ENCODE measurements around the gene CAMK1. TPM values are rescaled to one million over a fixed set of nuclear protein-coding genes. Genes with fewer than 3 reads are reported as not detected.
A peak's percentile ranks its signal among the peaks of the same experiment; 100 is the strongest.

CAMK1 gene
- polyA plus RNA-seq (2013, experiment 1 of 2), result 14.9 TPM
- polyA plus RNA-seq (2013, experiment 2 of 2), result 11.6 TPM

GRCh38 chr3:9769426-9770275, at the start of gene CAMK1:
Gene CAMK1, minus strand, starts transcription at chr3:9769947. Its CDS starts 2,198 bp downstream, at chr3:9767749.
- Histone ChIP-seq H3K27ac (ENCODE audit: low read depth, low read length, severe bottlenecking) (no peak within 1 kb of the TSS), H3K4me3 (ENCODE audit: extremely low read depth, insufficient read depth, low read length, poor library complexity, severe bottlenecking) (peak within 1 kb of the TSS; percentile 43), H3K36me3 (ENCODE audit: control insufficient read depth, insufficient read depth, low read length) (no peaks in the 10 kb centered on the region), H3K4me1 (ENCODE audit: control insufficient read depth, insufficient read depth, low read length, poor library complexity, severe bottlenecking) (peaks cover 5% of the 10 kb centered on the region), H3K9me3 (ENCODE audit: control insufficient read depth, low read length) (no peaks in the 10 kb centered on the region)
- 11 to 22% methylated on average over 31 to 47 of the region's 49 CpGs for WGBS, 2 experiments (ENCODE audit: insufficient coverage in 2 of 2)

DNA sequence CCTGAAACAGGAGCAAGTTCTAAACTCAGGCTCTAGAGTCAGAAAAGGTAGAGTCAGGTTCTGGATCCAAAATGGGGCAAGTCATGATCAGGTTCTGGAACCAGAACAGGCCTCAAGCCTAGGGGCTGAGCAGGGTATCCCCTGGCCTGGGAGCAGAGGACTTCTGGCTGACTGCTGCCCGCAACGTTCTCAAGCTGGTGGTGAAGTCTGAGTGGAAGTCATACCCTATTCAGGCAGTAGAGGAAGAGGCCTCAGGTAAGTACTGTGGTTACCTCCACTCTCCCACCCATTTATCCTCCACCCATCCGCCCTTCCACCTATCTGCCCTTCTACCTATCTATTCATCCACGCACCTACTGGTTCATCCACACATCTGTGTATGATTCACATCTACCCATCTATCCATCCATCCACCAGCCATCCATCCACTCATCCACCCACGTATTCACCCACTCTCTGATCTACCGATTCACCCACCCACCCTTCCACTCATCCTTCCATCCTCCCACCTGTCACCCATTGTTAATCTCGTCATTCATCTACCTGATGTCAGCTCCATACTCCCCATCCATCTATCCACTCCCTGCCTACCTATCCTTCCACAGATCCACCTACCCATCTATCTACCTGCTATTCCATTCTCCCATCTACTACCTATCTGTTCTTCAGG, 49.1 kb upstream of the CAMK1 start:
- 94 to 95% methylated on average over 4 of the region's 7 CpGs for WGBS, 2 experiments (ENCODE audit: insufficient coverage in 2 of 2)

DNA sequence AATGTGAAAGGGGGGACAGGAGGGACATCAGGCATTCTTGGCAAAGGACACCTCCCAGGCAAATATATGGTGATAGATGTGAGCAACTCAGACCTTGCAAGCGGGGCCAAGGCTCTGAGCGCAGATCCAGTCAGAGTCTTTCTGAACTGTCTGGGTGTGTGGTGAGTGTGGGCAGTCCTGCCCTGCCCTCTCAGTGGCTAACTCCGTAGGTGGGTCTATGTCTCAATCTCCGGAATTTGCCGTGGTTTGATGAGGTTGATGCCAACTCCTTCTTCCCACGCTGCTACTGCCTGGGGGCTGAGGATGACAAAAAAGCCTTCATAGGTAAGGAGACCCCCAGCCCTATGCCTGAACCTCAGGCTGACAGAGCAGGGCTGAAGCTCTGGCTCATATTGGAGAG, 47.7 kb upstream of the CAMK1 start:
- 88 to 90% methylated on average over 6 of the region's 6 CpGs for WGBS, 2 experiments (ENCODE audit: insufficient coverage in 2 of 2)
- Histone ChIP-seq H3K36me3 (ENCODE audit: control insufficient read depth, insufficient read depth, low read length) (peaks cover 6% of the 10 kb centered on the region), H3K4me1 (ENCODE audit: control insufficient read depth, insufficient read depth, low read length, poor library complexity, severe bottlenecking) (no peaks in the 10 kb centered on the region), H3K9me3 (ENCODE audit: control insufficient read depth, low read length) (no peaks in the 10 kb centered on the region), H3K4me3 (ENCODE audit: extremely low read depth, insufficient read depth, low read length, poor library complexity, severe bottlenecking) (no peak overlapping the region), H3K27ac (ENCODE audit: low read depth, low read length, severe bottlenecking) (no peak overlapping the region)

More for the DNA sequence above, 49.1 kb upstream of the CAMK1 start:
- no peak overlapping the region for H3K27ac ChIP-seq (ENCODE audit: low read depth, low read length, severe bottlenecking)
- no peaks in the 10 kb centered on the region for H3K9me3 ChIP-seq (ENCODE audit: control insufficient read depth, low read length)
- no peaks in the 10 kb centered on the region for H3K4me1 ChIP-seq (ENCODE audit: control insufficient read depth, insufficient read depth, low read length, poor library complexity, severe bottlenecking)
- H3K36me3 ChIP-seq (ENCODE audit: control insufficient read depth, insufficient read depth, low read length), result no peaks in the 10 kb centered on the region
- no peak overlapping the region for H3K4me3 ChIP-seq (ENCODE audit: extremely low read depth, insufficient read depth, low read length, poor library complexity, severe bottlenecking)

DNA sequence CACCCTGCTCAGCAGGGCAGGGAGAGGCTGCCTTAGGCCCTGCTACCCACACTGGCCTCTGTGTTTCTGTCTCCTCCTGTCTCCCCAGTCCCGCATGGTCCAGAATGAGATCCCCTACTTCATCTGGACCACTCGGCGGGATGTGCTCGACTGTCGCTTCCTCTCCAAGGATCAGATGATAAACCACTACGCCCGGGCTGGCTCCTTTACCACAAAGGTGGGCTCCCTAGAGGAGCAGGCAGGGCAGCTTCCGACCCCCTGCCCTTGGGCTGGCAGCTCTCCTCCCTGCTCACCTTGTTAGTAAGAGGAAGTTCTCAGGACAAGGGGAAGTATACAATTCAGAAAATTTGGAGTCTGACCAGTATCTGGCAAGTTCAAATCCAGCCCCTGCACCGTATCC, 46.2 kb upstream of the CAMK1 start:
- WGBS, 2 experiments (ENCODE audit: insufficient coverage in 2 of 2), result 83 to 95% methylated on average over 1 to 9 of the region's 9 CpGs
- Histone ChIP-seq H3K36me3 (ENCODE audit: control insufficient read depth, insufficient read depth, low read length) (peaks cover 6% of the 10 kb centered on the region), H3K9me3 (ENCODE audit: control insufficient read depth, low read length) (no peaks in the 10 kb centered on the region), H3K4me1 (ENCODE audit: control insufficient read depth, insufficient read depth, low read length, poor library complexity, severe bottlenecking) (no peaks in the 10 kb centered on the region), H3K27ac (ENCODE audit: low read depth, low read length, severe bottlenecking) (no peak overlapping the region), H3K4me3 (ENCODE audit: extremely low read depth, insufficient read depth, low read length, poor library complexity, severe bottlenecking) (no peak overlapping the region)

DNA sequence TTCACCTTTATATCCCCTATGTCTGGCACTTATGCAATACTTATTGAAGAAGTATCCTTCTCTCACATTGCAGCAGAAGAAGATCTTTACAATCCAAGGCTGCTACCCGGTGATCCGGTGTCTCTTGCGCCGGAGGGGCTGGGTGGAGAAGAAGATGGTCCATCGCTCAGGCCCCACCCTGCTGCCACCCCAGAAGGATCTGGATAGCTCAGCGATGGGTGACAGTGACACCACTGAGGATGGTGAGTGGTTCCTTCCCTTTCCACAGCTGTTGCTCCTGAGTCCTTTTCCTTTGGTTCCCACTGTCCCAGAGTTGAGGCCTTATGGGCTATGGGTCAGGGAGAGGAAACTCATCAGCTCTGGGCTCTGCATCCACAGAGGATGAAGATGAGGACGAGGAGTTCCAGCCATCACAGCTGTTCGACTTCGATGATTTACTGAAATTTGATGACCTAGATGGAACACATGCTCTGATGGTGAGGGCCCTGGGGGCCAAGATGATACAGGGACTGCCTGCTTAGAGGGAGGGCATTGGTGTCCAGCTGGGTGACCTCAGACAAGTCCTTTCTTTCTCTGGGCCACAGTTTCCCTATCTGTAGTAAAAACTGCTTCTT, 43.2 kb upstream of the CAMK1 start:
- Histone ChIP-seq H3K4me1 (ENCODE audit: control insufficient read depth, insufficient read depth, low read length, poor library complexity, severe bottlenecking) (peaks cover 9% of the 10 kb centered on the region), H3K36me3 (ENCODE audit: control insufficient read depth, insufficient read depth, low read length) (peaks cover 12% of the 10 kb centered on the region), H3K9me3 (ENCODE audit: control insufficient read depth, low read length) (no peaks in the 10 kb centered on the region), H3K4me3 (ENCODE audit: extremely low read depth, insufficient read depth, low read length, poor library complexity, severe bottlenecking) (no peak overlapping the region), H3K27ac (ENCODE audit: low read depth, low read length, severe bottlenecking) (no peak overlapping the region)
- 93 to 94% methylated on average over 7 to 9 of the region's 9 CpGs for WGBS, 2 experiments (ENCODE audit: insufficient coverage in 2 of 2)

GRCh38 chr3:9810846-9811245, 41.1 kb upstream of the CAMK1 start:
- Histone ChIP-seq H3K36me3 (ENCODE audit: control insufficient read depth, insufficient read depth, low read length) (peaks cover 31% of the 10 kb centered on the region), H3K27ac (ENCODE audit: low read depth, low read length, severe bottlenecking) (no peak overlapping the region), H3K9me3 (ENCODE audit: control insufficient read depth, low read length) (no peaks in the 10 kb centered on the region), H3K4me1 (ENCODE audit: control insufficient read depth, insufficient read depth, low read length, poor library complexity, severe bottlenecking) (peaks cover 11% of the 10 kb centered on the region), H3K4me3 (ENCODE audit: extremely low read depth, insufficient read depth, low read length, poor library complexity, severe bottlenecking) (no peak overlapping the region)
- 88% methylated on average over 7 to 10 of the region's 10 CpGs for WGBS, 2 experiments (ENCODE audit: insufficient coverage in 2 of 2)

- WGBS, 2 experiments (ENCODE audit: insufficient coverage in 2 of 2), result 15 to 33% methylated on average over 11 to 12 of the region's 18 CpGs
- Histone ChIP-seq H3K27ac (ENCODE audit: low read depth, low read length, severe bottlenecking) (no peak overlapping the region), H3K9me3 (ENCODE audit: control insufficient read depth, low read length) (no peaks in the 10 kb centered on the region), H3K36me3 (ENCODE audit: control insufficient read depth, insufficient read depth, low read length) (peaks cover 35% of the 10 kb centered on the region), H3K4me1 (ENCODE audit: control insufficient read depth, insufficient read depth, low read length, poor library complexity, severe bottlenecking) (peaks cover 11% of the 10 kb centered on the region), H3K4me3 (ENCODE audit: extremely low read depth, insufficient read depth, low read length, poor library complexity, severe bottlenecking) (peak overlapping the region; percentile 47)
Measured at GRCh38 chr3:9810433-9810770, 40.7 kb upstream of the CAMK1 start.

GRCh38 chr3:9809615-9810432, 40.1 kb upstream of the CAMK1 start, which contains the start of gene TTLL3:
Gene TTLL3, plus strand, starts transcription at chr3:9810262. Its CDS starts 400 bp downstream, at chr3:9810662.
- Histone ChIP-seq H3K9me3 (ENCODE audit: control insufficient read depth, low read length) (no peaks in the 10 kb centered on the region), H3K36me3 (ENCODE audit: control insufficient read depth, insufficient read depth, low read length) (peaks cover 41% of the 10 kb centered on the region), H3K27ac (ENCODE audit: low read depth, low read length, severe bottlenecking) (peak within 1 kb of the TSS; percentile 81), H3K4me1 (ENCODE audit: control insufficient read depth, insufficient read depth, low read length, poor library complexity, severe bottlenecking) (peaks cover 11% of the 10 kb centered on the region), H3K4me3 (ENCODE audit: extremely low read depth, insufficient read depth, low read length, poor library complexity, severe bottlenecking) (peak within 1 kb of the TSS; percentile 47)
- 3 to 4% methylated on average over 55 to 68 of the region's 76 CpGs for WGBS, 2 experiments (ENCODE audit: insufficient coverage in 2 of 2)

GRCh38 chr3:9809239-9809614, 39.5 kb upstream of the CAMK1 start:
- H3K9me3 ChIP-seq (ENCODE audit: control insufficient read depth, low read length), result no peaks in the 10 kb centered on the region
- H3K4me1 ChIP-seq (ENCODE audit: control insufficient read depth, insufficient read depth, low read length, poor library complexity, severe bottlenecking), result peaks cover 11% of the 10 kb centered on the region
- peak overlapping the region; percentile 47 for H3K4me3 ChIP-seq (ENCODE audit: extremely low read depth, insufficient read depth, low read length, poor library complexity, severe bottlenecking)
- H3K27ac ChIP-seq (ENCODE audit: low read depth, low read length, severe bottlenecking), result peak overlapping the region; percentile 81
- 81 to 84% methylated on average over 3 to 4 of the region's 4 CpGs for whole genome bisulfite sequencing, 2 experiments (ENCODE audit: insufficient coverage in 2 of 2)
- H3K36me3 ChIP-seq (ENCODE audit: control insufficient read depth, insufficient read depth, low read length), result peaks cover 47% of the 10 kb centered on the region
